Transverse colon (tissue), 4 donors: ENCODE data around the gene SHFL. TPM values are rescaled to one million over a fixed set of nuclear protein-coding genes. Genes with fewer than 3 reads are reported as not detected.

Experiments
- DNase-seq: peaks from one replicate; pipeline ENCODE4 v3.0.0-alpha.2; 2019
- H3K27ac ChIP-seq, 4 donors: fragments of 200-600 bp; sonication (generic); 2 replicates each; pipeline ENCODE4 v1.5.1; 2016 to 2018; ENCODE audit warnings: inconsistent platforms in 4 of 4
- H3K27me3 ChIP-seq: fragments of 200-600 bp; sonication (generic); 2 replicates; pipeline ENCODE4 v1.5.1; 2017; ENCODE audit warnings: inconsistent platforms
- H3K36me3 ChIP-seq, 4 donors: fragments of 200-600 bp; sonication (generic); 2 replicates each; pipeline ENCODE4 v1.5.1; 2017 to 2019; ENCODE audit warnings: inconsistent platforms in 4 of 4
- H3K4me1 ChIP-seq, 4 donors: fragments of 200-600 bp; sonication (generic); 2 replicates each; pipeline ENCODE4 v1.5.1; 2017 to 2020; ENCODE audit warnings: inconsistent platforms in 4 of 4
- H3K4me3 ChIP-seq, 4 donors: fragments of 200-600 bp; sonication (generic); 1 replicate in 1 of 4; 2 replicates in 3 of 4; pipeline versions ENCODE4 v1.5.1 to v1.6.1; 2017 to 2019; ENCODE audit warnings: inconsistent platforms in 4 of 4
- H3K9me3 ChIP-seq, 2 donors: fragments of 200-600 bp; sonication (generic); 2 replicates each; pipeline ENCODE4 v1.5.1; 2017 to 2019; ENCODE audit warnings: inconsistent platforms in 2 of 2
- CTCF ChIP-seq, 5 experiments: fragments of 200-600 bp in 3 of 5; fragments of 450-650 bp in 2 of 5; sonication (generic) in 3 of 5; IDR thresholded peaks; 1 replicate in 2 of 5; 2 replicates in 3 of 5; pipeline ENCODE4 v1.5.1; 2016 to 2017; ENCODE audit warnings: antibody characterized with exemption in 5 of 5, inconsistent platforms in 3 of 5, mild to moderate bottlenecking in 2 of 5, moderate library complexity in 1 of 5
- EP300 ChIP-seq: sonication (generic); formaldehyde crosslinking; IDR thresholded peaks from one replicate; pipeline ENCODE4 v1.6.1; 2017; ENCODE audit warnings: antibody characterized with exemption, low read depth
- POLR2A ChIP-seq: fragments of 450-650 bp; IDR thresholded peaks from one replicate; pipeline ENCODE4 v1.6.1; 2016; ENCODE audit warnings: antibody characterized with exemption, mild to moderate bottlenecking, moderate library complexity
- POLR2AphosphoS5 ChIP-seq, 3 donors: sonication (generic); formaldehyde crosslinking; IDR thresholded peaks; one replicate each; pipeline ENCODE4 v1.6.1; 2016; ENCODE audit warnings: antibody characterized with exemption in 3 of 3
- WGBS, 2 donors: methylation state at CpG; one replicate each; pipeline ENCODE4 v1.1.5; 2018; ENCODE audit warnings: low coverage in 1 of 2; 5-methylcytosine and 5-hydroxymethylcytosine counted together
- in situ Hi-C, 4 donors: fragments of 200-750 bp; cut with MboI; loops; one replicate each; pipeline versions ENCODE4 v1.15.0 to v1.15.1; 2017; ENCODE audit warnings: low sequenced_read_pairs in 3 of 4, low pct_ligation_motif_present in 1 of 4, low pct_unique_long_range_greater_than_20kb in 1 of 4
- intact Hi-C: fragments of 100-400 bp; cut with DNase I; formaldehyde crosslinking; loops from one replicate; pipeline ENCODE4 v1.15.1; 2023; ENCODE audit warnings: low total_unique reads
- total RNA-seq, 4 donors: library from RNA; depleted of rRNA; stranded (reverse); fragments of >200 nt; gene quantifications; one replicate each; pipeline ENCODE4 v1.1.0, GENCODE V29; 2016

SHFL gene
- total RNA-seq, 4 donors from 2014 or later = 24.5 to 56.1 (median 39.0) TPM

- intact Hi-C loops (no loop called here), in situ Hi-C loops (no loop called here)
- Histone ChIP-seq H3K9me3 (no peaks in the 10 kb centered on the region), H3K27ac (peak overlapping the region; percentile 85 to 93 (median 88)), H3K27me3 (no peaks in the 10 kb centered on the region), H3K36me3 (no peaks in the 10 kb centered on the region), H3K4me3 (peak overlapping the region in 2 of 4 donors; percentile 78 to 99), H3K4me1 (peaks cover 0 to 5% (median 1%) of the 10 kb centered on the region in 4 donors)
- no peak for DNase-seq
- 83 to 90% methylated on average over 4 to 18 of the region's 18 CpGs for WGBS, 2 donors
- no peak for TF ChIP-seq POLR2A
- no peak for TF ChIP-seq CTCF (IDR thresholded peaks at IDR 0.05)
- TF ChIP-seq EP300 = no peak
- TF ChIP-seq POLR2AphosphoS5 (IDR thresholded peaks at IDR 0.05) = no peak
Measured at GRCh38 chr19:10087296-10088061, 1.4 kb downstream of the SHFL start.

- Histone ChIP-seq H3K27ac (no peak overlapping the region), H3K4me3 (no peak overlapping the region), H3K36me3 (no peaks in the 10 kb centered on the region), H3K4me1 (peaks cover 0 to 5% (median 1%) of the 10 kb centered on the region in 4 donors), H3K27me3 (no peaks in the 10 kb centered on the region), H3K9me3 (no peaks in the 10 kb centered on the region)
- WGBS, 2 donors = 83 to 94% methylated on average over 2 to 6 of the region's 6 CpGs
- in situ Hi-C loops (no loop called here), intact Hi-C loops (no loop called here)
- TF ChIP-seq POLR2A = no peak
- no peak for TF ChIP-seq EP300
- TF ChIP-seq CTCF (IDR thresholded peaks at IDR 0.05) = no peak
- TF ChIP-seq POLR2AphosphoS5 (IDR thresholded peaks at IDR 0.05) = no peak
- DNase-seq = no peak
Measured at GRCh38 chr19:10088949-10089554, 2.9 kb downstream of the SHFL start.

- no peaks in the 10 kb centered on the region for H3K27me3 ChIP-seq
- 82 to 100% methylated on average over 1 to 15 of the region's 15 CpGs for WGBS, 2 donors
- in situ Hi-C loops (no loop called here), intact Hi-C loops (no loop called here)
- H3K36me3 ChIP-seq = no peaks in the 10 kb centered on the region
- TF ChIP-seq POLR2A = no peak
- no peak for TF ChIP-seq EP300
- no peak for TF ChIP-seq CTCF (IDR thresholded peaks at IDR 0.05)
- TF ChIP-seq POLR2AphosphoS5 (IDR thresholded peaks at IDR 0.05) = no peak
- H3K27ac ChIP-seq = no peak overlapping the region
- H3K4me1 ChIP-seq = peaks cover 0 to 5% (median 1%) of the 10 kb centered on the region in 4 donors
- no peak for DNase-seq
- no peaks in the 10 kb centered on the region for H3K9me3 ChIP-seq
- no peak overlapping the region for H3K4me3 ChIP-seq
Measured at GRCh38 chr19:10089801-10090375, 3.8 kb downstream of the SHFL start.

GRCh38 chr19:10091370-10091687, 5.2 kb downstream of the SHFL start:
- Histone ChIP-seq H3K4me1 (peaks cover 0 to 11% (median 4%) of the 10 kb centered on the region in 4 donors), H3K27ac (no peak overlapping the region), H3K27me3 (no peaks in the 10 kb centered on the region), H3K9me3 (no peaks in the 10 kb centered on the region), H3K4me3 (no peak overlapping the region), H3K36me3 (no peaks in the 10 kb centered on the region)
- intact Hi-C loops (no loop called here), in situ Hi-C loops (no loop called here)
- TF ChIP-seq POLR2AphosphoS5 (IDR thresholded peaks at IDR 0.05) = no peak
- TF ChIP-seq POLR2A = no peak
- no peak for TF ChIP-seq EP300
- no peak for TF ChIP-seq CTCF (IDR thresholded peaks at IDR 0.05)
- 91% methylated on average over 15 of the region's 17 CpGs; no CpG with 5 or more reads in 1 of the 2 donors for WGBS, 2 donors
- no peak for DNase-seq
